T-helper 2 cell treated with Interferon-gamma antibody and Interleukin-4, amounts not matched to agents 5 μg/mL and 100 μg/mL, for 36 hours (primary cell): Measurements from ENCODE around the gene CITED2.
A peak's percentile ranks its signal among the peaks of the same experiment; 100 is the strongest.

ENCODE experiments used
- DNase-seq: peaks from one replicate; pipeline ENCODE4 v3.0.0; 2021; ENCODE audit warnings: low spot score
- H3K27ac Mint-ChIP-seq: one replicate; pipeline ENCODE4 v1.8.0; 2021; ENCODE audit warnings: mild to moderate bottlenecking, mixed read lengths
- H3K27me3 Mint-ChIP-seq: one replicate; pipeline ENCODE4 v1.8.0; 2021; ENCODE audit warnings: low read depth, mixed read lengths
- H3K36me3 Mint-ChIP-seq: one replicate; pipeline ENCODE4 v1.8.0; 2021; ENCODE audit warnings: low read depth, mixed read lengths
- H3K4me1 Mint-ChIP-seq: one replicate; pipeline ENCODE4 v1.8.0; 2021; ENCODE audit warnings: low read depth, mixed read lengths
- H3K4me3 Mint-ChIP-seq: one replicate; pipeline ENCODE4 v1.8.0; 2022; ENCODE audit warnings: mild to moderate bottlenecking, moderate library complexity, mixed read lengths
- H3K9me3 Mint-ChIP-seq: one replicate; pipeline ENCODE4 v1.8.0; 2021; ENCODE audit warnings: mixed read lengths

Gene CITED2

DNA sequence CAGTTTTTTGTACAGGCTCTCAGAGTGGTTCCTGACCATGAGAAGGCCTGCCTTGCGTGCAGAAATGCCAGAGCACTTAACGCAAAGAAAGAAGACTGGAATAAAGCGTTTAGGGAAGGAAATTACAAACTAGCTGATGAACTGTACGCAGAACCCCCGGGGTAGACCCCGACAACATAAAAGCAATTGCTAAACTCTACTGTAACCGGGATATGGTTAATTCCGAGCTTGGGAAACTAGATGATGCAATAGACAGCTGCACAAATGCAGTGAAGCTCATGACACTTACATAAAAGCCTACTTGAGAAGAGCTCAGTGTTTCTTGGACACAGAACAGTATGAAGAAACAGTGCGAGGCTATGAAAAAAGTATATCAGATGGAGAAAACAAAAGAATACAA is 35.7 kb downstream of the CITED2 start:
- no peak for DNase-seq
- Mint-ChIP-seq H3K27me3 (no peaks in the 10 kb centered on the region), H3K36me3 (no peaks in the 10 kb centered on the region), H3K9me3 (peaks cover 4% of the 10 kb centered on the region), H3K4me1 (peaks cover 9% of the 10 kb centered on the region), H3K27ac (no peak overlapping the region), H3K4me3 (no peak overlapping the region)

DNA sequence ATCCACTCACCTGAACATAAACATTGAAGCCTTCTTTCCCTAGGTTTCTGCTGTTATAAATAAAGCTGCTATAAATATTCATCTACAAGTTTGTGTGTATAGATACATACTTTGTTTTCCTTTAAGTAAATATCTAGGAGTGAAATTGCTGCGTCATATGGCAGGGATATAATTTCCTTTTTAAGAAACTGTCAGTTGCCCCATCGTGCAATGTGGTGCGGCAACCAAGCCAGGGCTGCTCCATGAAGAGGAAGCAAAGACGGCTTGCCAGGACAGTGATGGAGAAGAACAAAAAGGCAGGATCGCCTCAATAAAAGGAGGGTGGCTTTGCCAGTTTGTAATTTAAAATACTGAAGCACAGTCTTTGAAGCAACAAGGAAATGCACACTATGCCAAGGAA is 36.6 kb downstream of the CITED2 start:
- Mint-ChIP-seq H3K4me1 (peaks cover 4% of the 10 kb centered on the region), H3K36me3 (no peaks in the 10 kb centered on the region), H3K4me3 (no peak overlapping the region), H3K27ac (no peak overlapping the region), H3K9me3 (peaks cover 7% of the 10 kb centered on the region), H3K27me3 (no peaks in the 10 kb centered on the region)
- DNase-seq = no peak

DNA sequence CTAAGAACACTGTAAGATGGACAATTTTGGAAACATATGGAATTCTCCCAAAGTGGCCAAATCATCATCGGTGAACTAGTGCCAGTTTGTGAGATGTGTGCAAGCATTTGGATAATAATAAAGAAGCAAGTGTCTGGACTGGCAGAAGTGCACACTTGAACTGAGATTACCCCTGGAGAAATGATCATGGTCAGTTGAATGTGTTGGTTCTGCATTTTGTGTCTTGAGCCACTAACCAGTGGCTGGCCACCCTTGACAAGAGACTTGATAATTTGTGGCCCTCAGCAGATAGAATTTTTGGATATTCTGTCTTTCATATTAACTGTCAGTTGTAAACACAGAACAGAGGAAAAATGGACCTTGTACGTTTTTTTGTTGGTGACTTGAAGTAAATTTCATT is 37.4 kb downstream of the CITED2 start:
- Mint-ChIP-seq H3K4me1 (no peaks in the 10 kb centered on the region), H3K9me3 (peaks cover 7% of the 10 kb centered on the region), H3K27me3 (no peaks in the 10 kb centered on the region), H3K27ac (no peak overlapping the region), H3K36me3 (no peaks in the 10 kb centered on the region), H3K4me3 (no peak overlapping the region)
- DNase-seq = no peak

DNA sequence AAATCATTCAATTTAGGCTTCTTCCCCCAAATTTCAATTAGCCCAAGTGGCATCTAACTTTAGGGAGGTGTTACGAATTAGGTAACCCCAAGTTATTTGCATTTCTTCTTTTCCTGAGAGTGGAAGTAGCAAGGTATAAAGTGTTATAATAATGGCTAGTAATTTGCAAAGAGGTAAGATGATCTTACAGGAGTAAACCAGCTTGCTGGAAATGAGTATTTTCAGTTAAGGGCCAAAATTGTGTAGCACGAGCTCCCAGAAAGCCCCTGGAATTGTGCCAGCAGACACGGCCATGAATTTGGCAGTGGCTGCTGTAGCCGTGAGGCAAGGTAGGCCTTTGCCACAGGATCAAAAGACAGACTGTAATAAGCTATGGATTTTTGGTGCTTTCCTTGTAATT is 38.0 kb downstream of the CITED2 start:
- Mint-ChIP-seq H3K4me3 (no peak overlapping the region), H3K27me3 (no peaks in the 10 kb centered on the region), H3K27ac (no peak overlapping the region), H3K9me3 (peaks cover 7% of the 10 kb centered on the region), H3K36me3 (no peaks in the 10 kb centered on the region), H3K4me1 (no peaks in the 10 kb centered on the region)
- no peak for DNase-seq

DNA sequence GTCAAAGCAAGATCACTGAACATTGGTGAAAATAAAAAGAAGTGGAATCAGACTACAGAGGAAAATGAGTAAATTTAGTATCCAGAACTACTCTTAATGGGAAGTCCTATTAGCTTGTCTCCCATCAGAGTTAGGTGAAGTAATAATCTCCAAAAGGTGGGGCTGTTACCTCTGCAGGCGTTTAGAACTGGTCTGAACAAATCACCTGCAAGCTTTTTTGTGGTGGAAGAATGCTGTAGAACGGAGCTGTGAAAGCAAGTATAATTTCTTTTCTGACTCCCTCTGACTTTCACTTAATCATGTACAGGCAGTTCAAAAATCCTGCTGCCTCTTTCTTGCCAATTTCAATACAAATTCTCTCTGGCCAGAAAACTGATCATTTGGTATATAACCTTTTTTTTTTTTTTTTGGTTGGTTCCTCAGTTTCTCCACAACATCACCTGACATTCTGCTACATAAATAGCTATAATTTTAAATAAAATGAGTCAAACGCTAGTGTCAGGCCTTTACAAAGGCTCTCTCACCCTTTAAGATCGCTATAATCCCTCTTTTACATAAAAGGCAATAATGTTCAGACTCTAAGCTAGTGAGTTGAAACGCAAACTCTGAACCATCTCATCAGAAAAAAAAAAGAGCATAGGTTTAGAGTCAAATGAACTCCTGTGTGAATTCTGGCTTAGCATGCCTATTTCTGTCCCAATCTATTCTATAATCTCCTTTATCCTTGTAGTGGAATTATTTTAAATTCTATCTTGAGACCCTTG is 38.8 kb downstream of the CITED2 start:
- Mint-ChIP-seq H3K36me3 (no peaks in the 10 kb centered on the region), H3K9me3 (peaks cover 3% of the 10 kb centered on the region), H3K27me3 (no peaks in the 10 kb centered on the region), H3K4me3 (no peak overlapping the region), H3K4me1 (no peaks in the 10 kb centered on the region), H3K27ac (no peak overlapping the region)
- no peak for DNase-seq

DNA sequence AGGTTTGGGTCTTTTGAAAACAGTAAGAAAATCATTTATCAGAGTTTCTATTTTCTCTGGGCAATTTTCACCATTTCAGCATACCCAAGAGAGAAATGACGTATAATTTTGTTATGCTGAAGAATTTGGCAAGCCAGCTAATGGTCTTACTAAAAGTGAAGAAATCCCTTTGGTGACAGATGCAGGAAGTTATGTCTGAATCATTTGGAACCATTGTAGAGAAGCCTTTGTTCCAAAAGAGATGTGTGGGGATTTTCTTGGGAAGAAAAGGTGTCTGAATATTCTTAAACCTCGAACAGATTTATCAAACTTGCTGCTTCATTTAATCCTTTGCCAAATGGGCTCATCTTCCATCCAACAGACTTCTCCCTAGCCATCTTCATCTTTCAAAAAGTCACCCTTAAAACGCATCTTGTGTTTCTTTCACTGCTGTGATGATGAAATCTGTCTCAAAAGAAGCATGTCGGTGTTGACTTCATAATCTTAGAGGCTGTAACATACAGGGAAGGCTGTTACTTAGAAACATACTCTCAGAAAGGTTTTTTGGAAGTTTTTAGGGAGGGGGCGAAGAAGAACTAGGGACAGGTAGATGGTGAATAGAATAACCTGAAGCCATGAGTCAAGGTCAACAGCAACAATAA is 39.5 kb downstream of the CITED2 start:
- H3K36me3 Mint-ChIP-seq = no peaks in the 10 kb centered on the region
- H3K4me1 Mint-ChIP-seq = no peaks in the 10 kb centered on the region
- DNase-seq = no peak
- H3K27ac Mint-ChIP-seq = no peak overlapping the region
- H3K4me3 Mint-ChIP-seq = no peak overlapping the region
- no peaks in the 10 kb centered on the region for H3K27me3 Mint-ChIP-seq
- peaks cover 3% of the 10 kb centered on the region for H3K9me3 Mint-ChIP-seq

DNA sequence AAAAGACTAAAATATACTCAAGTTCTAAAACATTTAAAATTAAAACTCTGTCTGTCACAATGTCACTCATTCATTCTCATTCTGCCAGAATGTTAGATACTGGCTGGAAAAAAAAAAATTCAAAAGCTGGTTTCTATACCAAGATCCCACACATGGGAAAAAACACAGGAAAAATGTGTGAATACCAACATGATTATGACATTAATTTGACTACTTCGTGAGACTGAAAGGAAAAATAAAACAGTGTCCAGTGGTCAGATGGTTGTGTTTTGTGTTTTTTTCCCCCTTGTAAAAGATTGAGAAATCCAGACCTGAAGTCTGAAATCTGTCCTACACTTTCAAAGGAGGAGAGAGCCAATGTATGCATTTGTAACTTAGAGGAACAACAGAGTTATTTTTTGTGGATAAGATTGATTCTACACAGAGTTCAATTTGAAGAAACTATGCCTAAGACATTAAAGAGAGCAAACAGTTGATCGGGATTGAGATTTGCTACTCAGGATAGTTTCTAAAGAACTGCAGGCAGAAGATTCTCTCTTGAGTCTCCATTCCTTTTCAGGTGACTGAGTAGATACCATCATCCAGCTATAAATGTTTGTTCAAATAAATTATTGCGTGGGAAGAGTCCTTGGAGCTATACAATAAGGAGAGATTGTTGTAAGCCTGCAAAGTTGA is 43.5 kb downstream of the CITED2 start:
- Mint-ChIP-seq H3K9me3 (peaks cover 14% of the 10 kb centered on the region), H3K36me3 (peaks cover 5% of the 10 kb centered on the region), H3K27ac (no peak overlapping the region), H3K27me3 (no peaks in the 10 kb centered on the region), H3K4me3 (no peak overlapping the region), H3K4me1 (peaks cover 2% of the 10 kb centered on the region)
- no peak for DNase-seq

DNA sequence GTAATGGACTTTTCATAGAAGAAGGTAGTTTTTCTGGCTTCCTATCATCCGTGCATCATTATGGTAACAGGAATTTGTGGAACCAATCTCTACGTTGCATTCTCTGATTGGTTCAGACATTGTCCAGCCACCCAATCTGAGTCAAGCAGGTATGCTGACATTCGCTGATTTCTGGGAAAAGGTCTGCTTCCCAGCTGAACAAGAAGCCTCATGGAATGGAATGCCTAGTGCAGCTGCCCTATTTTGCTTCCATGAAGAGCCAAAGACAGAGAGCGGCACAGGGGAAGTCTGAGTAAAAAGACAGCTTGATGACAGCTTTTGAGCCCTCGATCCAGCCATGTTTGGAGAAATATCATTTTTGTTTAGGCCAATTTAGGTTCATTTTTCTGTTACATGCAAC is 44.1 kb downstream of the CITED2 start:
- Mint-ChIP-seq H3K4me1 (peaks cover 5% of the 10 kb centered on the region), H3K27me3 (no peaks in the 10 kb centered on the region), H3K4me3 (no peak overlapping the region), H3K9me3 (peaks cover 17% of the 10 kb centered on the region), H3K36me3 (peaks cover 8% of the 10 kb centered on the region), H3K27ac (no peak overlapping the region)
- DNase-seq = no peak

DNA sequence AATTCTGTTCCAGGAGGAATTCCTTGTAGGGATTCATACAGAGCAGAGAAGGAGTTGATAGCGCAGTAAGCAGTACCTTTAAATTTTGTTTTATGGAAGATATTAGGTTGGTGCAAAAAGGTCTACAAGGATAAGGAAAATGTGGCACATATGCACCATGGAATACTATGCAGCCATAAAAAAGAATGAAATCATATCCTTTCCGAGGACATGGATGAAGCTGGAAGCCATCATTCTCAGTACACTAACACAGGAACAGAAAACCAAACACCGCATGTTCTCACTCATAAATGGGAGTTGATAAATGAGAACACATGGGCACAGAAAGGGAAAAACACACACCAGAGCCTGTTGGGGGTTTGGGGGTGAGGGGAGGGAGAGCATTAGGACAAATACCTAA is 45.2 kb downstream of the CITED2 start:
- H3K4me1 Mint-ChIP-seq = peaks cover 9% of the 10 kb centered on the region
- no peak for DNase-seq
- H3K27me3 Mint-ChIP-seq = no peaks in the 10 kb centered on the region
- H3K4me3 Mint-ChIP-seq = no peak overlapping the region
- peaks cover 17% of the 10 kb centered on the region for H3K9me3 Mint-ChIP-seq
- peaks cover 8% of the 10 kb centered on the region for H3K36me3 Mint-ChIP-seq
- H3K27ac Mint-ChIP-seq = no peak overlapping the region

DNA sequence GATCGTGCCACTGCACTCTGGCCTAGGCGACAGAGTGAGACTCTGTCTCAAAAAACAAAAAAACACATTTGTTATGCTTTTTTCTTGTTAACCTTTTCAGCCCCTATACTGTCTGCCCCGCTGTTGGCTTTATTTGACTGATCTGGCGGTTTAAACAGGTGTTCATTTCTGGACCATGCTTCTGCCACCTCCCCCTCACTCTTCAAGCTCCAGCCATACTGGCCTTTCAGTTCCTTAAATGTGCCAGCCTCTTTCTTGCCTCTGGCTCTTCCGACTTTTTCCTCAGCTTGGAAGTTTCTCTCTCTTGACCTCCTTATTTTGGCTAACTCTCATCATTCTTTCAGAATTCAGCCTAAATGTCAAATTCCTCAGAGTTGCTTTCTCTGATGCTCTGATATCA is 47.4 kb downstream of the CITED2 start:
- H3K27me3 Mint-ChIP-seq = no peaks in the 10 kb centered on the region
- no peak overlapping the region for H3K27ac Mint-ChIP-seq
- DNase-seq = no peak
- H3K4me3 Mint-ChIP-seq = no peak overlapping the region
- H3K4me1 Mint-ChIP-seq = peaks cover 24% of the 10 kb centered on the region
- H3K9me3 Mint-ChIP-seq = peaks cover 31% of the 10 kb centered on the region
- peaks cover 21% of the 10 kb centered on the region for H3K36me3 Mint-ChIP-seq

DNA sequence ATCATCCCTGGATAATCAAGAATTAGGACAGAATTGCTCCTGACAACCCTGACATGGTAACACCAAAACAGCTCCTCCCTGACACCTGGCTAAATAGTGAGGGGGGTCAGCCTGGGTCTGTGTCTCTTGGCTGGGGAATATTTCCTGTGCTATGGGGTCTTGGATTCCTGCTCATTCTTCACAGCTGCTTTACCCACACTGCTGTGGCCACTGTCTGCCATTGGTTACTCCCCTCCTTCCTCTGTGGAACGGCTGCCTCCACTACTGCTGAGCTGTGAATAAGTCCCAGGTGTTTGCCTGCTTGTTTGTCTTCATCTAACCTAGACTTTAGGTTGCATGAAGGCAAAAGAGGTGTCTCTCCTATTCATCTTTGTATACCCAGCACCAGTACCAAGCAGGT is 48.8 kb downstream of the CITED2 start:
- peaks cover 32% of the 10 kb centered on the region for H3K9me3 Mint-ChIP-seq
- peaks cover 24% of the 10 kb centered on the region for H3K4me1 Mint-ChIP-seq
- no peak for DNase-seq
- H3K27ac Mint-ChIP-seq = peak overlapping the region; percentile 51
- no peaks in the 10 kb centered on the region for H3K27me3 Mint-ChIP-seq
- H3K36me3 Mint-ChIP-seq = peaks cover 23% of the 10 kb centered on the region
- peak overlapping the region; percentile 40 for H3K4me3 Mint-ChIP-seq

DNA sequence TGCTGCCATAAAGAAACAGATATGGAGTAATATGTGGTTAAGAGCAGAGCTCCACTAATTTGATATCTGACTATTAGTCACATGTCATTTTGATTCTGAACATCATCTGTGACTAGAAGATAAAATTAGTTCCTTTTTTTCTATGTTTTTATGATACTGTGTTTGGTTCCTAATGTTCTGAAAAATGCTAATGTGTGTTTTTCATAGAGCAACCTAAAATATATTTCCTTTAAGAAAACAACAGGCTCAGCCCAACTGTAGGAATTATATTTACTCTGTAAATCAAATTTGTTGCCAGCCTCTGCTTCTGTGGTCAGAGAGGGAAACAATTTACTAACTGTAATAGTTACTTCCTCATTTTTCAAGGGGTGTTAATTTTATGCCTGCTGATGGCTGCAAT is 49.3 kb downstream of the CITED2 start:
- no peak for DNase-seq
- peak overlapping the region; percentile 20 for H3K27ac Mint-ChIP-seq
- no peak overlapping the region for H3K4me3 Mint-ChIP-seq
- H3K9me3 Mint-ChIP-seq = peaks cover 32% of the 10 kb centered on the region
- no peaks in the 10 kb centered on the region for H3K27me3 Mint-ChIP-seq
- peaks cover 23% of the 10 kb centered on the region for H3K36me3 Mint-ChIP-seq
- H3K4me1 Mint-ChIP-seq = peaks cover 24% of the 10 kb centered on the region

DNA sequence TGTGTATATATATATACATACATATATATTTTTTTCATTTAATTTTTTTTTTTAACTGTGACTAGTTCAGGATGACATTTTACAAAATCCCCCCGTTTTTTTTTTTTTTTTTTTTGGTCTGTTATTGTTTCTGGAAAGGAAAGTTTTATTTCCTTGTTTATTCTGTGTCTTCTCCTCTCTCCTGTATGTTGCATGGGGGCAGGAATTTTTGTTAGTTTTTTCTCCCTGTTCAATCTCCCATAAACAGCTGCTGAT is 50.2 kb downstream of the CITED2 start:
- peak overlapping the region; percentile 40 for H3K4me3 Mint-ChIP-seq
- DNase-seq = no peak
- H3K27ac Mint-ChIP-seq = peak overlapping the region; percentile 97
- peaks cover 23% of the 10 kb centered on the region for H3K36me3 Mint-ChIP-seq
- peaks cover 32% of the 10 kb centered on the region for H3K9me3 Mint-ChIP-seq
- no peaks in the 10 kb centered on the region for H3K27me3 Mint-ChIP-seq
- H3K4me1 Mint-ChIP-seq = peaks cover 24% of the 10 kb centered on the region

DNA sequence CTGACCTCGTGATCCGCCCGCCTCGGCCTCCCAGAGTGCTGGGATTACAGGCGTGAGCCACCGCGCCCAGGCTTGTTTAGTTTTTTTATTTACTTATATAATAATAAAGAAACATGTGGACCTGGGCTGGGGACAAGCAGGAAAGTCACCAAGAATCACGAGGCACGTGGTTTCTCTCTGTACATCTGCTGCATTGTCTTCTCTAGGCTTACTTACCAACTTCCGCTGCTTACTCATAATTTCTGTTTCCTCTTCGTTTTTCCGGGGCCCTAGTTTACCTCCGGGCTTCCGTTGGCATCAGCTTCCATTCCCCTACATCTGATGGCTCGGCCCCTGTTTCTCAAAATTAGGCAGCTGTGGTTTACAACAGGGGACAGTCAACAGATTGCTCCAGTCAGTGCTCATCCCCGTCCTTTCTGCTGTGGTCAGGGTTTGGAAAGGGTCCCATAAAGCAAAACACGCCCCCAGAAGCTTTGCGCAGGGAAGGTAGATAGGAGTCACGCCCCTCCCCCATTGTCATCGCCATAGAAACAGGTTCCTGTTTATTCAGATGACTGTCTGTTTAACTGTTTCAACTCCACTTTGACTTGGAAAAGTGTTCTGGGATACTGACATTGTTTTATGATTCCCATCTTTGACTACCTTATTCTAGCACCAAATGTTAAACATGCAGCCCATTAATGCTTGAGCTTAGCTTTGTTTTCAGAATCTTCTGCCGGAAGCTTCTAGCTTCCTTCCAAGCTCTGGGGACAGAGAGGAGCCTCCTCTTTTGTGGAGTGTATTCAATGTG is 50.7 kb downstream of the CITED2 start:
- Mint-ChIP-seq H3K36me3 (peaks cover 23% of the 10 kb centered on the region), H3K27me3 (no peaks in the 10 kb centered on the region), H3K27ac (peak overlapping the region; percentile 97), H3K4me1 (peaks cover 24% of the 10 kb centered on the region), H3K4me3 (peak overlapping the region; percentile 80), H3K9me3 (peaks cover 32% of the 10 kb centered on the region)
- peak; percentile 78 for DNase-seq
